Activated CD4-positive, alpha-beta memory T cell treated with anti-CD3 and anti-CD28 coated beads, Interleukin-2, amount 10 ng/mL, durations not matched to agents 7 days and 5 days (primary cell): ENCODE results near the gene ADCY7. TPM values are rescaled to one million over a fixed set of nuclear protein-coding genes. Genes with fewer than 3 reads are reported as not detected.

ENCODE experiments used
- CTCF ChIA-PET: fragments of 350-600 bp; sonication (Branson Sonifier 250); formaldehyde crosslinking; loops from one replicate; lab custom pipeline; 2021; ENCODE audit warnings: antibody characterized with exemption, inconsistent platforms; lab: Charles Lee
- POLR2A ChIA-PET: fragments of 350-600 bp; sonication (Branson Sonifier 250); formaldehyde crosslinking; loops from one replicate; lab custom pipeline; 2021; ENCODE audit warnings: antibody characterized with exemption; lab: Charles Lee
- DNase-seq: peaks from one replicate; pipeline ENCODE4 v3.0.0-alpha.2; 2020
- H3K27ac Mint-ChIP-seq: one replicate; pipeline ENCODE4 v1.8.0; 2021; ENCODE audit warnings: mild to moderate bottlenecking, mixed read lengths
- H3K27me3 Mint-ChIP-seq: one replicate; pipeline ENCODE4 v1.8.0; 2021; ENCODE audit warnings: mixed read lengths
- H3K36me3 Mint-ChIP-seq: one replicate; pipeline ENCODE4 v1.8.0; 2021; ENCODE audit warnings: low read depth, mixed read lengths
- H3K4me1 Mint-ChIP-seq: one replicate; pipeline ENCODE4 v1.8.0; 2021; ENCODE audit warnings: mixed read lengths
- H3K4me3 Mint-ChIP-seq: one replicate; pipeline ENCODE4 v1.8.0; 2021; ENCODE audit warnings: mild to moderate bottlenecking, mixed read lengths
- H3K9me3 Mint-ChIP-seq: one replicate; pipeline ENCODE4 v1.8.0; 2021; ENCODE audit warnings: mixed read lengths
- total RNA-seq, 2 experiments: library from RNA; stranded (reverse); gene quantifications; one replicate each; pipeline ENCODE4 v1.2.3, GENCODE V29; 2021

The ADCY7 gene
- total RNA-seq, 2 experiments from 2014 or later: 266 to 270 TPM

DNA sequence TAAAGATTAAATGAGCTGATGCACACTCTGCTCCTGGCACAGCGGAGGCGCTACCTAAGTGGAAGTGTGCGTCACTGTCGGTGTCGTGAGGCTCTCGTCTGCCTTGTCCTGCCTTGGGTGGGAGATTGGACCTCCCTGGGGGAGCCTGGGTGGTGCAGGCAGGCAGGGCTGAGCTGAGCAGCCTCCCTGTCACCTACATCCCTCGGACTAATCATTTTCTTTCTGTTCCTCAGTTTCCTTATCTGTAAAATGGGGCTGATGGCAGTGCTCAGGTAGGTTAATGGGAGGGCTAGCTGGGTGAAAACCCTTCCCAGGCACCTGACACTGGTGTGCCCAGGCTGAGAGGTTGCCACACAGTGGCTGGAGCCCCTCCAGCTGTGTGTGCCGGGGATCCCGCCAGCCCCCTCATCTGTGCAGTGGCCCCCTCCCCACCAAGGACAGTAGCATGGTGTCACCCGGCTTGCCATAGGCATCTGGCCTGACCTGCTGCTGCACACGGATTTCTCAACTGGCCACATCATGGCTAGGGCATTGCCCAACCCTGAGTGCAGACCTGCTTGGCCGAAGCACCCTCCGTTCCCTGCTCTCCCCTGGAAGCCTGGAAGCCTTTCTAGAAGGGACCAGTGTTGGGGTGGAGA is 4.3 kb downstream of the ADCY7 start:
- DNase-seq: no peak
- Mint-ChIP-seq H3K27me3 (no peaks in the 10 kb centered on the region), H3K36me3 (peaks cover 70% of the 10 kb centered on the region), H3K9me3 (no peaks in the 10 kb centered on the region), H3K27ac (peak overlapping the region; percentile 98), H3K4me1 (peaks cover 84% of the 10 kb centered on the region), H3K4me3 (no peak overlapping the region)
- CTCF ChIA-PET: no interaction called here
- POLR2A ChIA-PET: interaction anchor here (28.6 to 37.2 kb wide), 2 partner anchors 4 to 13 kb away, joined by 686 read pairs; partner anchors contain the start of gene ADCY7

DNA sequence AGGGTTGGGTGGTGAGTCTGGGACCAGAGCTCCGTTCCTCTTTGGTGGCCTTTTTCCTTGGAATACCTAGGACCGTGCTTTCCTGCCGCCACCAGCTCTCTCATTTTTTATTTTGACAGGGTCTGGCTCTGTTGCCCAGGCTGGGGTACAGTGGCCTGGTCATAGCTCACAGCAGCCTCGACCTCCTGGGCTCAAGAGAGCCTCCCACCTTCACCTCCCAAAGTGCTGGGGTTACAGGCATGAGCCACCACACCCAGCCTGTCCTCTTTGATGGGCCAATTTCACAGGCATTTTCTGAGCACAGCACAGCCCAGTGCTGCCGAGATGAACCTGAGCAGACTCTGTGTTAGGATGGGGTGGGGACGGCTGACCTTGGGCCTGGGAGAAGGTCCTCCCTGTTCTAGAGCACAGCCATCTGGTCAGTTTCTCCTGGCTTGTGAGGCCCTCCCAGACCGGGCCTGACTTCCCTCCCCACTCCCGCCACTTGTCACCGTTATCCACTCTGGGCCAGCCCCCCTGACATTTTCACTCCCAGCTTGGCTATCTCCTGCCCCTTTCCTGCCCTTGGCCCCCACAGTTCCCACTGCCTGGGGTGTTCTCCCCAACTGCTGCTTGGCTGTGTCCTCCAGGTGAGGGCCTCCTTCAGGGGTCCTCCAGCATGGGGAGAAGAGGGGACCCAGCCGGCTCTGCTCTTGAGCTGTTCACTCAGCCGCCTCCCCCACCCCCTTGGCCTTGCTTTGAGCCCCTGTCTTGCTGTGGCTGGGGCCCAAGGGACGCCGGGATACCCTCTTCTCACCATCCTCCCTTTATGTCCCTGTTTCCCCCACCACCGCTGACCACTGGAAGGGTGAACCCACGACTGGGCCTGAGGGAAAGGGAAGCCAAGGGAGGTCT is 5.0 kb downstream of the ADCY7 start:
- CTCF ChIA-PET: interaction anchor here (0.8 to 4.1 kb wide), 2 partner anchors 56 to 246 kb away, joined by 3 to 15 read pairs; partner anchors contain the start of gene CNEP1R1
- POLR2A ChIA-PET: interaction anchor here (28.6 to 37.2 kb wide), 2 partner anchors 3 to 14 kb away, joined by 686 read pairs; partner anchors contain the start of gene ADCY7
- H3K9me3 Mint-ChIP-seq: no peaks in the 10 kb centered on the region
- no peaks in the 10 kb centered on the region for H3K27me3 Mint-ChIP-seq
- peaks cover 69% of the 10 kb centered on the region for H3K36me3 Mint-ChIP-seq
- DNase-seq: no peak
- no peak overlapping the region for H3K4me3 Mint-ChIP-seq
- H3K4me1 Mint-ChIP-seq: peaks cover 85% of the 10 kb centered on the region
- peak overlapping the region; percentile 98 for H3K27ac Mint-ChIP-seq

DNA sequence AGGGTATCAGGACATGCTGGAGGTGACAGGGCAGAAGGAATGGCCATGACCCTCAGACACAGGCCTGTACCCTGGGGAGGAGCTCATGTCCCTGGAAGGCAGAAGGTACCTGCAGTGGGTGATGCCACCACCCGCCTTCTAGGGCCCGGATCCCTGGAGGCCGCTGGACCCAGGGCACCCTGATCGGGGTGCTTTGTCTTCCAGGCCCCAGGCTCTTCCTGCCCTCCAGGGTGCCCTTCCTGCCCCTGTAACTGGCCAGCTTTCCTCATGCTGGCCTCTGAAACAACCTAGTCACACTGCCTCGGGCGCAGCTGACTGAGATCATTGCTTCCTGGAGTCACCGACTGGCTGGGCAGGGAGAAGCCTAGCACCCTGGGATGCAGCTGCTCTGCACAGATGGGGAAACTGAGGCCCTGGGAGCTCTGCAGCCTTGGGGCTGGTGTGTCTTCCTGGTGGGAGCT is 5.8 kb downstream of the ADCY7 start:
- DNase-seq: no peak
- Mint-ChIP-seq H3K36me3 (peaks cover 70% of the 10 kb centered on the region), H3K27me3 (no peaks in the 10 kb centered on the region), H3K4me3 (no peak overlapping the region), H3K9me3 (no peaks in the 10 kb centered on the region), H3K4me1 (peaks cover 92% of the 10 kb centered on the region), H3K27ac (peak overlapping the region; percentile 98)
- POLR2A ChIA-PET: interaction anchor here (1.3 to 37.2 kb wide), 4 partner anchors 2 to 66 kb away, joined by 6 to 686 read pairs (median 366); partner anchors contain the start of gene ADCY7
- CTCF ChIA-PET: interaction anchor here (0.8 to 4.2 kb wide), 3 partner anchors 7 to 247 kb away, joined by 3 to 37 read pairs (median 15); partner anchors contain the start of genes ADCY7 and CNEP1R1

DNA sequence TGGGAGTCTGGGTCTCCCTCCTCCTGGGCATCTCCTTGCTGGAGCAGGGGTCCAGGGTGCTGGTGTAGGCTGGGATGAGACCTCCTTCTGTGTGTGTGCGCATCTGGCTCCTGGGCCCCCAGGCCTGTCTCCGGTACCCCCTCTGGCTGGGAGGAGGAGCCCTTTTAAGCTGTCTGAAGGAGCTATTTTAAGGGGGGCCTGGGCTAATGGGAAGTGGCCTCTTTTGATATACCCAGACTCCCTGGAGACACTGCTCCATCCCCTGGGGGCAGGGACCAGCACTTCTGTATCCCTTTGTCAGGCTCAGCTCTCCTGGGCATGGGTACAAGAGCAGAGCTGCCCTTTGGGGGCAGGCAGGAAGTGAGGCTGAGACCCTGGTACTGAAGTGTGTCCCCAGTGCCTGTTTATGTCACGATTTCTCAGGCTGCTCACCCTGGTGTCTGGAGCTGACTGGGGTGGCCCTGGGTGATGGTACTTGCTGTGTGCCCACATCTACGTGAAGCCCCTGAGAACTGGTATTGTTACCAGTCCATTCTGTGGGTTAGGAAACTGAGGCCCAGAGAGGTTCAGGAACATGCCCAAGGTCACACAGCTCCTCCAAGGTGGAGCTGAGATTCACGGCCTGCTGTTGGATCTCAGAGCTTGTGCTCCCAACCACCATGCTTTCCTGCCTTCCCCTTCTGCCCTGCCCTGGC is 6.5 kb downstream of the ADCY7 start:
- Mint-ChIP-seq H3K9me3 (no peaks in the 10 kb centered on the region), H3K27ac (peak overlapping the region; percentile 98), H3K27me3 (no peaks in the 10 kb centered on the region), H3K4me1 (peaks cover 94% of the 10 kb centered on the region), H3K36me3 (peaks cover 67% of the 10 kb centered on the region), H3K4me3 (peak overlapping the region; percentile 88)
- DNase-seq: no peak
- CTCF ChIA-PET: interaction anchor here (0.7 to 4.2 kb wide), 8 partner anchors 8 to 408 kb away, joined by 3 to 37 read pairs (median 7); partner anchors contain the start of genes ADCY7 and SNX20
- POLR2A ChIA-PET: interaction anchor here (1.1 to 37.2 kb wide), 16 partner anchors 1 to 474 kb away, joined by 3 to 686 read pairs (median 8); partner anchors contain the start of genes ADCY7, BRD7 and SNX20

DNA sequence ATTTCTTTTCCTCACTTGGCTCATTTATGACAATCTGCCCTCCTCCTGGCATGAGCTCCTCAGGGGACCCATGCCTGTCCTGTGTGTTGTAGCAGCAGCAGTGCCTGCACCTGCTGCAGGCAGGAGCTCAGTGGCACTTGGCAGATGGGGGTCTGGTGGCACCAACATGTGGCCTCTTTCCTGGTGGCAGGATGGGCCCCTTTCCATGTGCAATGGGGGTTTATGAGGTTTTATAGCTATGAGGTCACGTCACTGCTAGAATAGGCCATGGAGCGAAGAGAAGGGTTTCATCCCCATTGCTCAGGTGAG is 7.0 kb downstream of the ADCY7 start:
- CTCF ChIA-PET: interaction anchor here (0.7 to 4.2 kb wide), 10 partner anchors 8 to 408 kb away, joined by 3 to 37 read pairs (median 6); partner anchors contain the start of genes ADCY7 and SNX20
- no peak for DNase-seq
- POLR2A ChIA-PET: interaction anchor here (0.7 to 37.2 kb wide), 19 partner anchors 1 to 474 kb away, joined by 3 to 686 read pairs (median 7); partner anchors contain the start of genes ADCY7, BRD7 and SNX20
- H3K36me3 Mint-ChIP-seq: peaks cover 70% of the 10 kb centered on the region
- peak overlapping the region; percentile 98 for H3K27ac Mint-ChIP-seq
- no peaks in the 10 kb centered on the region for H3K9me3 Mint-ChIP-seq
- H3K27me3 Mint-ChIP-seq: no peaks in the 10 kb centered on the region
- peak overlapping the region; percentile 88 for H3K4me3 Mint-ChIP-seq
- peaks cover 98% of the 10 kb centered on the region for H3K4me1 Mint-ChIP-seq

DNA sequence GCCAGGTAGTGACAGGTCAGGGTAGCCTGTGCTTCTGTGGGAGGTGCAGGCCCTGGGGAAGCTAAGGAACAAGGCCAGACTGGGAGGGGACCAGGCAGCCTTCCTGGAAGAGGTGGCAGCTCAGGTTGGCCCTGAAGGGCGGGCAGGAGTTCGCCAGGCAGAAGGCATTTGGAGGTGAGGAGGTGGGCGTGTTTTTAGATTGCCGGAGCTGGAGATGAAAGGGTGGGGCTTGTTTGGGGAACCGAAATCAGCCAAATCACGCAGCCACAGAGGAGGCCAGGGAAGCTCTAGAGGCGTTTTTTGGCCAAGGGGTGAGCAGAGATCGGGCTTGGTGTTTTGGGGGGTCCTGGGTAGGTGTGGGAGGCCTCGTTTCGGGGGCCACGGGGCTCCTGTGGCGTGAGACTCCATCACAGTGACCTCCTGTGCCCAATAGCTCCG is 7.6 kb downstream of the ADCY7 start:
- Mint-ChIP-seq H3K4me1 (peaks cover 98% of the 10 kb centered on the region), H3K27ac (peak overlapping the region; percentile 98), H3K36me3 (peaks cover 71% of the 10 kb centered on the region), H3K9me3 (no peaks in the 10 kb centered on the region), H3K4me3 (peak overlapping the region; percentile 88), H3K27me3 (no peaks in the 10 kb centered on the region)
- peak; percentile 60 for DNase-seq
- ChIA-PET CTCF (interaction anchor here (0.7 to 4.2 kb wide), 13 partner anchors 9 to 407 kb away, joined by 3 to 37 read pairs (median 7); partner anchors contain the start of genes ADCY7, CNEP1R1 and SNX20), POLR2A (interaction anchor here (0.7 to 37.2 kb wide), 21 partner anchors 0 to 473 kb away, joined by 3 to 686 read pairs (median 8); partner anchors contain the start of genes ADCY7, BRD7, CYLD and SNX20)

DNA sequence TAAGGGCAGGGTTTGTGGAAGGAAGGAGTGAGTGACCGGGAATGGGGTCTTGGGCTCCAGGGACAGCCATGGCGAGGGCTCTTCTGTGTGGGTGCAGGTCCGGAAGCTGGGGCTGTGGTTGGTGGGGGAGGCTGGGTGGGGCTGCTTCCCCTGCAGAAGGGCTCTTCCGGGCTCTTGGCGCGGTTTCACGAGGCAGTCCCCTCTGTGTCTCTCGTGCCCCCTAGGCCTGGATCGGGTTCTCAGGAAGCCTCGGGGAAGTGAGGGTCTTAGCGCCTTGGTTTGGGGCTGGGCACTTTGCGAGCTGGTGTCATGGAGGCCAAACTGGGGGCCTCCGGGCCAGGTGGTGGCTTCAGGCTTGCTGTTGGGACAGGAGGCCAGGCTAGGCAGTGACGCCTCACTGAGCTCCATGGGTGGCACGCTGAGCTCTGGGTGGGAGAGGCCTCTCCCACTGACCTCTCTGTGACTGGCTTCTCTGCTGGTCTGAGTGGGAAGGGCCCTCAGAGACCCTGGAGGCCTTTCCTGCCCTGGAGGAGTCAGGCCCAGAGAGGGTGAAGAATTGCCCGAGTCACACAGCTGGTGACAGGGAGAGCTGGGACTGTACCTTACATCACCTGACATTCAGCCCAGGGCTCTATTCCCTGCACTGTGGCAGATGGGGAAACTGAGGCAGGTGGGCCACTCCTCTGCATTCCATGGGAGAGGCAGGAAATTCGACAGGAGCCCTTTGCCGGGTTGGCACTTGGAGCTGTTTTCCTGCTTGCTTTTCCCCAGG is 8.2 kb downstream of the ADCY7 start:
- peak; percentile 67 for DNase-seq
- Mint-ChIP-seq H3K4me1 (peaks cover 98% of the 10 kb centered on the region), H3K27me3 (no peaks in the 10 kb centered on the region), H3K4me3 (peak overlapping the region; percentile 88), H3K27ac (peak overlapping the region; percentile 98), H3K36me3 (peaks cover 71% of the 10 kb centered on the region), H3K9me3 (no peaks in the 10 kb centered on the region)
- POLR2A ChIA-PET: interaction anchor here (0.7 to 37.2 kb wide), 24 partner anchors 0 to 473 kb away, joined by 3 to 686 read pairs (median 7); partner anchors contain the start of genes ADCY7, BRD7, CNEP1R1 and CYLD
- CTCF ChIA-PET: interaction anchor here (0.7 to 4.2 kb wide), 17 partner anchors 8 to 407 kb away, joined by 3 to 37 read pairs (median 5); partner anchors contain the start of genes ADCY7, CNEP1R1 and SNX20

DNA sequence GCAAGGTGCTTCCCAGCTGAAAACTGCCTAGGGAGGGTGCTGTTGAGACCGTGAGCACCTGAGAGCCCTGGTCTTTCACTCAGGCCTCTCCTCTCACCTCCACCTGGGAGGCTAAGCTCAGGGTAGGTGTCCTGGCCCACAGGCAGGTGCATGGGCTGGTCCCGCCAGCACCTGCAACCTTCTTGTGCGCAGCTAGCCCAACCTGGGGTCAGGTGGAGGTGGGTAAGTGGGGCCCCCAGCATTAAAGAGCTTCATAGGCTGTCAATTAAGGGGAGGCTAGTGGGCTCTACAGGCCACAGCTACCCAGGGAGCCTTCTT is 8.7 kb downstream of the ADCY7 start:
- Mint-ChIP-seq H3K9me3 (no peaks in the 10 kb centered on the region), H3K27me3 (no peaks in the 10 kb centered on the region), H3K36me3 (peaks cover 71% of the 10 kb centered on the region), H3K4me3 (peak overlapping the region; percentile 88), H3K4me1 (peaks cover 98% of the 10 kb centered on the region), H3K27ac (peak overlapping the region; percentile 98)
- ChIA-PET POLR2A (interaction anchor here (0.7 to 37.2 kb wide), 17 partner anchors 1 to 472 kb away, joined by 3 to 686 read pairs (median 8); partner anchors contain the start of genes ADCY7, CNEP1R1 and CYLD), CTCF (interaction anchor here (0.8 to 4.2 kb wide), 14 partner anchors 8 to 406 kb away, joined by 3 to 37 read pairs (median 6); partner anchors contain the start of genes ADCY7, CNEP1R1 and SNX20)
- DNase-seq: no peak

DNA sequence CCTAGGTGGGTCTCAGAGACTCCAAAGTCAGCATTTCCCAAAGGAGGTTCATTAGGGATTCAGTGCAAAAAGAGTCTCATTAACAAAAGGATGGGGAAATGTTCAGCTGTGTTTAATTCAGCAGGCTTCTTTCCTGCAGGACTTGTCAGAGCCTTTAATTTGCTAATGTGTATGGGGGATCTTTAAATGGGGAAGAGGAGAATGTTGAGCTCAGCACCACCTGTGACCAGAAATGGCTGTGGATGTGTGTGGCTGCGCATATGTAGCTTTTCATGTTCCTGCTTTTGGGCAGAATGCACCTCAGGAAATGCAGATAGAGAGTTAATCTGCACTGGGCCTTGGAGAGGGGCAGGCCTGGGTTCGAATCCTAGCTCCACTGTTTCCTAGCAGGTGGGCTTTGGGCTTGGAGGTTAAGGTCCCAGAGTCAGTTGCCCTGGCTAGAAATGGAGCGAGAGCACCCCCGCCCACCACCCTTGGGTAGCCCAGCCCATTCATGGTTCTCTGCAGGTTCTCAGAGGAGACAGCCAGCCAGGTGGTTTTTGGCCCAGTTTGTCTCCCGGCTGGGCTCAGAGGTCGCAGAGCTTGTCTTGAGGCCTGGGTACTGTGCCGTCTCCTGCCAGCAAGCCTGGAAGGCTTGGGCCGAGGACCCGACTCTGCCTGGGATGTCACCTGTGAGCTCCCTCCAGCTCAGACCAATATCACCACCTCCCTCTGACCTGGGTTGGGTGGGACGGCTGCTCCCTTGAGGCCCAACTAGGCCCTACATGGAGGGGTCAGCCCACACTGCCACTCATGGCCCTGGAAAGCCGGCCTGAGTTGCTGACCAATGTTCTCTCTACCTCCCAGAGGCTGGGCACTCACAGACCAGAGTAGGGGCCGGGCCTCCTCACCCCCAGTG is 9.3 kb downstream of the ADCY7 start:
- Mint-ChIP-seq H3K4me3 (peak overlapping the region; percentile 88), H3K27ac (peak overlapping the region; percentile 98), H3K4me1 (peaks cover 98% of the 10 kb centered on the region), H3K9me3 (no peaks in the 10 kb centered on the region), H3K36me3 (peaks cover 69% of the 10 kb centered on the region), H3K27me3 (no peaks in the 10 kb centered on the region)
- ChIA-PET CTCF (interaction anchor here (0.8 to 4.2 kb wide), 12 partner anchors 9 to 251 kb away, joined by 3 to 37 read pairs (median 6); partner anchors contain the start of genes ADCY7 and CNEP1R1), POLR2A (interaction anchor here (0.7 to 37.2 kb wide), 14 partner anchors 1 to 466 kb away, joined by 3 to 686 read pairs (median 8); partner anchors contain the start of genes ADCY7, CNEP1R1 and CYLD)
- DNase-seq: no peak

DNA sequence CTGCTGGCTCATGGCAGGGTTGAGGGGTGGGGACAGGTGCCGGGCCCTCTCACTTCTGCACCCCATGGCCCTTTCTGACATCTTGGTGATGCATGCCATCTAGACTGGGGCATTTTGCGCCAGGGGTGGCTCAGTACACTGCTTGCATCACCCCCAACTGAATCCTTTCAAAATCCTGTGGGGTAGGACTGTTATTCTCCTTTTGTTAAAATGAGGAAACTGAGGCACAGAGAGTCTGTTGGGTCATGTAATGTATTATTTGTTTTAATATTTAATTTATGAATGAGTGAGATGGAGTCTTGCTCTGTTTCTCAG is 9.9 kb downstream of the ADCY7 start:
- DNase-seq: no peak
- Mint-ChIP-seq H3K4me1 (peaks cover 98% of the 10 kb centered on the region), H3K9me3 (no peaks in the 10 kb centered on the region), H3K4me3 (no peak overlapping the region), H3K36me3 (peaks cover 63% of the 10 kb centered on the region), H3K27ac (peak overlapping the region; percentile 98), H3K27me3 (no peaks in the 10 kb centered on the region)
- ChIA-PET POLR2A (interaction anchor here (2.6 to 28.6 kb wide), 2 partner anchors 19 to 208 kb away, joined by 9 to 686 read pairs; partner anchors contain the start of gene ADCY7), CTCF (interaction anchor here (3.5 to 4.2 kb wide), 2 partner anchors 11 to 51 kb away, joined by 15 to 37 read pairs; partner anchors contain the start of gene ADCY7)
